HEK293 (cell line): ENCODE data around the gene MMAB.
A peak's percentile ranks its signal among the peaks of the same experiment; 100 is the strongest.

ENCODE experiments used
- CTCF ChIA-PET: fragments of 350-600 bp; formaldehyde crosslinking; extraction: SDS; loops from one replicate; lab custom pipeline; 2021; ENCODE audit warnings: antibody characterized with exemption; lab: Yijun Ruan, JAX
- POLR2A ChIA-PET: fragments of 300-600 bp; formaldehyde crosslinking; extraction: SDS; loops from one replicate; lab custom pipeline; 2020; ENCODE audit warnings: antibody characterized with exemption, inconsistent platforms; lab: Yijun Ruan, JAX
- H3K27ac ChIP-seq: fragments of 200-500 bp; sonication (Bioruptor generic); 2 replicates; pipeline ENCODE4 v1.5.1; 2014; ENCODE audit warnings: low read depth, low read length, control low read depth, inconsistent platforms; ENCODE audit errors: extremely low read depth
- H3K36me3 ChIP-seq, 2 experiments: fragments of 200-500 bp in 1 of 2; sonication (Bioruptor generic) in 1 of 2; 1 replicate in 1 of 2; 2 replicates in 1 of 2; pipeline ENCODE4 v1.5.1; 2014 to 2017; ENCODE audit warnings: inconsistent platforms in 2 of 2, low read length in 2 of 2; ENCODE audit not compliant: control insufficient read depth in 2 of 2, insufficient read depth in 1 of 2
- H3K4me1 ChIP-seq: fragments of 200-500 bp; sonication (Bioruptor generic); 2 replicates; pipeline ENCODE4 v1.5.1; 2014; ENCODE audit warnings: mild to moderate bottlenecking, low read length, inconsistent platforms; ENCODE audit not compliant: control insufficient read depth, insufficient read depth
- H3K4me3 ChIP-seq: 2 replicates; pipeline ENCODE4 v1.5.1; 2011; ENCODE audit warnings: low read depth, mild to moderate bottlenecking, control low read depth, low read length, moderate library complexity
- H3K9me3 ChIP-seq: fragments of 200-500 bp; sonication (Bioruptor generic); 2 replicates; pipeline ENCODE4 v1.5.1; 2014; ENCODE audit warnings: low read depth, low read length, inconsistent platforms; ENCODE audit not compliant: control insufficient read depth, insufficient read depth
- GLIS1 ChIP-seq: fragments of 450-650 bp; formaldehyde crosslinking; IDR thresholded peaks from 2 replicates; pipeline ENCODE4 v1.5.1; 2016; ENCODE audit warnings: missing biosample characterization, missing genetic modification characterization
- SP3 ChIP-seq: fragments of 450-650 bp; formaldehyde crosslinking; IDR thresholded peaks from 2 replicates; pipeline ENCODE4 v1.5.1; 2016; ENCODE audit warnings: missing biosample characterization, missing genetic modification characterization
- ZBTB17 ChIP-seq: fragments of 450-650 bp; formaldehyde crosslinking; IDR thresholded peaks from 2 replicates; pipeline ENCODE4 v1.5.1; 2016; ENCODE audit warnings: missing biosample characterization, missing genetic modification characterization
- ZNF10 ChIP-seq: fragments of 450-650 bp; formaldehyde crosslinking; IDR thresholded peaks from 2 replicates; pipeline ENCODE4 v1.5.1; 2017; ENCODE audit warnings: missing biosample characterization, missing genetic modification characterization
- ZNF146 ChIP-seq: fragments of 450-650 bp; formaldehyde crosslinking; IDR thresholded peaks from 2 replicates; pipeline ENCODE4 v1.5.1; 2016; ENCODE audit warnings: missing biosample characterization, missing genetic modification characterization
- ZNF221 ChIP-seq: fragments of 450-650 bp; formaldehyde crosslinking; IDR thresholded peaks from 2 replicates; pipeline ENCODE4 v1.5.1; 2017; ENCODE audit warnings: missing biosample characterization, missing genetic modification characterization, borderline replicate concordance
- ZNF423 ChIP-seq: fragments of 450-650 bp; formaldehyde crosslinking; IDR thresholded peaks from 2 replicates; pipeline ENCODE4 v1.5.1; 2016; ENCODE audit warnings: missing biosample characterization, missing genetic modification characterization
- ZNF544 ChIP-seq: fragments of 450-650 bp; formaldehyde crosslinking; IDR thresholded peaks from 2 replicates; pipeline ENCODE4 v1.5.0; 2017; ENCODE audit warnings: missing biosample characterization, missing genetic modification characterization
- ZNF626 ChIP-seq: fragments of 450-650 bp; sonication (Bioruptor Pico); formaldehyde crosslinking; IDR thresholded peaks from 2 replicates; pipeline ENCODE4 v1.5.1; 2018; ENCODE audit warnings: missing biosample characterization, missing genetic modification characterization, inconsistent platforms
- ZNF658 ChIP-seq: fragments of 450-650 bp; formaldehyde crosslinking; IDR thresholded peaks from 2 replicates; pipeline ENCODE4; 2016; ENCODE audit warnings: missing biosample characterization, missing genetic modification characterization
- ZNF76 ChIP-seq: fragments of 450-650 bp; formaldehyde crosslinking; IDR thresholded peaks from 2 replicates; pipeline ENCODE4; 2016; ENCODE audit warnings: low read depth, missing biosample characterization, missing genetic modification characterization, borderline replicate concordance
- TF ChIP-seq, protein P1 (sequence below): fragments of 450-650 bp; formaldehyde crosslinking; IDR thresholded peaks from 2 replicates; pipeline ENCODE4 v1.5.1; 2016; ENCODE audit warnings: missing biosample characterization, missing genetic modification characterization
- TF ChIP-seq, protein P2 (sequence below): fragments of 450-650 bp; IDR thresholded peaks from 2 replicates; pipeline ENCODE4 v1.5.1; 2018; ENCODE audit warnings: missing biosample characterization, mild to moderate bottlenecking, missing genetic modification characterization
- TF ChIP-seq, protein P3 (sequence below): fragments of 450-650 bp; formaldehyde crosslinking; conservative IDR thresholded peaks from 2 replicates; pipeline ENCODE4 v1.5.1; 2016; ENCODE audit warnings: low read depth, missing biosample characterization, missing genetic modification characterization
- TF ChIP-seq, protein P4 (sequence below): fragments of 450-650 bp; formaldehyde crosslinking; IDR thresholded peaks from 2 replicates; pipeline ENCODE4 v1.5.1; 2016; ENCODE audit warnings: missing biosample characterization, missing genetic modification characterization
- TF ChIP-seq, protein P5 (sequence below): fragments of 450-650 bp; formaldehyde crosslinking; IDR thresholded peaks from 2 replicates; pipeline ENCODE4 v1.5.1; 2016; ENCODE audit warnings: missing biosample characterization, missing genetic modification characterization

The MMAB gene

DNA sequence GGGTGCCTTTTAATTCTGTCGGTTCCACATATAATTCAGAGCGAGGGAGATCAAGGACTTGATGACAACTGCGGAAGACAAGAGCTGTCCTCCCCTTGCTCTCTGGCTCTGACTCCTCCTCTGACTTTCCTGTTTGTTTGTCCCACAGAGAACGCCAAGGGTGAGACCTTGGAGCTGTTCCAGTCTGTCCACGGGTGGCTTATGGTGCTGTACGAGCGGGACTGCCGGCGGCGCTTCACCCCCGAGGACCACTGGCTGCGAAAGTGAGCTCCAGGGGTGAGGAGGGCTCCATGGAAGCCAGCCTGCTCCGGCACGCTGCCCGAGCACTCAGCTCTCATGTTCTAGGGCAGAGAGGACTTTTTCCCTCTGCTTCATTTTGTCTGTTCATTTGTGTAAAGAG lies 63.1 kb downstream of the MMAB start (continued):
- TF ChIP-seq, protein P1, sequence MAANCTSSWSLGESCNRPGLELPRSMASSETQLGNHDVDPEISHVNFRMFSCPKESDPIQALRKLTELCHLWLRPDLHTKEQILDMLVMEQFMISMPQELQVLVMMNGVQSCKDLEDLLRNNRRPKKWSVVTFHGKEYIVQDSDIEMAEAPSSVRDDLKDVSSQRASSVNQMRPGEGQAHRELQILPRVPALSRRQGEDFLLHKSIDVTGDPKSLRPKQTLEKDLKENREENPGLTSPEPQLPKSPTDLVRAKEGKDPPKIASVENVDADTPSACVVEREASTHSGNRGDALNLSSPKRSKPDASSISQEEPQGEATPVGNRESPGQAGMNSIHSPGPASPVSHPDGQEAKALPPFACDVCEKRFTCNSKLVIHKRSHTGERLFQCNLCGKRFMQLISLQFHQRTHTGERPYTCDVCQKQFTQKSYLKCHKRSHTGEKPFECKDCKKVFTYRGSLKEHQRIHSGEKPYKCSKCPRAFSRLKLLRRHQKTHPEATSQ (tag by site-specific recombination): no peak
- TF ChIP-seq, protein P2, sequence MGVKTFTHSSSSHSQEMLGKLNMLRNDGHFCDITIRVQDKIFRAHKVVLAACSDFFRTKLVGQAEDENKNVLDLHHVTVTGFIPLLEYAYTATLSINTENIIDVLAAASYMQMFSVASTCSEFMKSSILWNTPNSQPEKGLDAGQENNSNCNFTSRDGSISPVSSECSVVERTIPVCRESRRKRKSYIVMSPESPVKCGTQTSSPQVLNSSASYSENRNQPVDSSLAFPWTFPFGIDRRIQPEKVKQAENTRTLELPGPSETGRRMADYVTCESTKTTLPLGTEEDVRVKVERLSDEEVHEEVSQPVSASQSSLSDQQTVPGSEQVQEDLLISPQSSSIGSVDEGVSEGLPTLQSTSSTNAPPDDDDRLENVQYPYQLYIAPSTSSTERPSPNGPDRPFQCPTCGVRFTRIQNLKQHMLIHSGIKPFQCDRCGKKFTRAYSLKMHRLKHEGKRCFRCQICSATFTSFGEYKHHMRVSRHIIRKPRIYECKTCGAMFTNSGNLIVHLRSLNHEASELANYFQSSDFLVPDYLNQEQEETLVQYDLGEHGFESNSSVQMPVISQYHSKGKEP (tag by site-specific recombination): no peak
- TF ChIP-seq, protein P3, sequence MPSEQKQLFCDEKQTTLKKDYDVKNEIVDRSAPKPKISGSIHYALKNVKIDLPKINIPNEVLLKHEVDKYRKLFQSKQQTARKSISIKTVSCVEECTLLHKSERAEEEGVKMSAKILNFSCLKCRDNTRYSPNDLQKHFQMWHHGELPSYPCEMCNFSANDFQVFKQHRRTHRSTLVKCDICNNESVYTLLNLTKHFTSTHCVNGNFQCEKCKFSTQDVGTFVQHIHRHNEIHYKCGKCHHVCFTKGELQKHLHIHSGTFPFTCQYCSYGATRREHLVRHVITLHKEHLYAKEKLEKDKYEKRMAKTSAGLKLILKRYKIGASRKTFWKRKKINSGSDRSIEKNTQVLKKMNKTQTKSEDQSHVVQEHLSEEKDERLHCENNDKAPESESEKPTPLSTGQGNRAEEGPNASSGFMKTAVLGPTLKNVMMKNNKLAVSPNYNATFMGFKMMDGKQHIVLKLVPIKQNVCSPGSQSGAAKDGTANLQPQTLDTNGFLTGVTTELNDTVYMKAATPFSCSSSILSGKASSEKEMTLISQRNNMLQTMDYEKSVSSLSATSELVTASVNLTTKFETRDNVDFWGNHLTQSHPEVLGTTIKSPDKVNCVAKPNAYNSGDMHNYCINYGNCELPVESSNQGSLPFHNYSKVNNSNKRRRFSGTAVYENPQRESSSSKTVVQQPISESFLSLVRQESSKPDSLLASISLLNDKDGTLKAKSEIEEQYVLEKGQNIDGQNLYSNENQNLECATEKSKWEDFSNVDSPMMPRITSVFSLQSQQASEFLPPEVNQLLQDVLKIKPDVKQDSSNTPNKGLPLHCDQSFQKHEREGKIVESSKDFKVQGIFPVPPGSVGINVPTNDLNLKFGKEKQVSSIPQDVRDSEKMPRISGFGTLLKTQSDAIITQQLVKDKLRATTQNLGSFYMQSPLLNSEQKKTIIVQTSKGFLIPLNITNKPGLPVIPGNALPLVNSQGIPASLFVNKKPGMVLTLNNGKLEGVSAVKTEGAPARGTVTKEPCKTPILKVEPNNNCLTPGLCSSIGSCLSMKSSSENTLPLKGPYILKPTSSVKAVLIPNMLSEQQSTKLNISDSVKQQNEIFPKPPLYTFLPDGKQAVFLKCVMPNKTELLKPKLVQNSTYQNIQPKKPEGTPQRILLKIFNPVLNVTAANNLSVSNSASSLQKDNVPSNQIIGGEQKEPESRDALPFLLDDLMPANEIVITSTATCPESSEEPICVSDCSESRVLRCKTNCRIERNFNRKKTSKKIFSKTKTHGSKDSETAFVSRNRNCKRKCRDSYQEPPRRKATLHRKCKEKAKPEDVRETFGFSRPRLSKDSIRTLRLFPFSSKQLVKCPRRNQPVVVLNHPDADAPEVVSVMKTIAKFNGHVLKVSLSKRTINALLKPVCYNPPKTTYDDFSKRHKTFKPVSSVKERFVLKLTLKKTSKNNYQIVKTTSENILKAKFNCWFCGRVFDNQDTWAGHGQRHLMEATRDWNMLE (tag by site-specific recombination): no peak
- TF ChIP-seq ZNF146 (tag by site-specific recombination): no peak
- TF ChIP-seq ZNF626 (tag by site-specific recombination): no peak
- no peak for TF ChIP-seq ZNF10 (tag by site-specific recombination)
- TF ChIP-seq, protein P4, sequence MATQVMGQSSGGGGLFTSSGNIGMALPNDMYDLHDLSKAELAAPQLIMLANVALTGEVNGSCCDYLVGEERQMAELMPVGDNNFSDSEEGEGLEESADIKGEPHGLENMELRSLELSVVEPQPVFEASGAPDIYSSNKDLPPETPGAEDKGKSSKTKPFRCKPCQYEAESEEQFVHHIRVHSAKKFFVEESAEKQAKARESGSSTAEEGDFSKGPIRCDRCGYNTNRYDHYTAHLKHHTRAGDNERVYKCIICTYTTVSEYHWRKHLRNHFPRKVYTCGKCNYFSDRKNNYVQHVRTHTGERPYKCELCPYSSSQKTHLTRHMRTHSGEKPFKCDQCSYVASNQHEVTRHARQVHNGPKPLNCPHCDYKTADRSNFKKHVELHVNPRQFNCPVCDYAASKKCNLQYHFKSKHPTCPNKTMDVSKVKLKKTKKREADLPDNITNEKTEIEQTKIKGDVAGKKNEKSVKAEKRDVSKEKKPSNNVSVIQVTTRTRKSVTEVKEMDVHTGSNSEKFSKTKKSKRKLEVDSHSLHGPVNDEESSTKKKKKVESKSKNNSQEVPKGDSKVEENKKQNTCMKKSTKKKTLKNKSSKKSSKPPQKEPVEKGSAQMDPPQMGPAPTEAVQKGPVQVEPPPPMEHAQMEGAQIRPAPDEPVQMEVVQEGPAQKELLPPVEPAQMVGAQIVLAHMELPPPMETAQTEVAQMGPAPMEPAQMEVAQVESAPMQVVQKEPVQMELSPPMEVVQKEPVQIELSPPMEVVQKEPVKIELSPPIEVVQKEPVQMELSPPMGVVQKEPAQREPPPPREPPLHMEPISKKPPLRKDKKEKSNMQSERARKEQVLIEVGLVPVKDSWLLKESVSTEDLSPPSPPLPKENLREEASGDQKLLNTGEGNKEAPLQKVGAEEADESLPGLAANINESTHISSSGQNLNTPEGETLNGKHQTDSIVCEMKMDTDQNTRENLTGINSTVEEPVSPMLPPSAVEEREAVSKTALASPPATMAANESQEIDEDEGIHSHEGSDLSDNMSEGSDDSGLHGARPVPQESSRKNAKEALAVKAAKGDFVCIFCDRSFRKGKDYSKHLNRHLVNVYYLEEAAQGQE (tag by site-specific recombination): no peak
- no peak for TF ChIP-seq SP3
- TF ChIP-seq ZNF76 (tag by site-specific recombination): no peak
- no peak for TF ChIP-seq ZNF423 (tag by site-specific recombination)
- TF ChIP-seq ZNF658 (tag by site-specific recombination): no peak
- TF ChIP-seq, all 188 proteins: peak for 0

DNA sequence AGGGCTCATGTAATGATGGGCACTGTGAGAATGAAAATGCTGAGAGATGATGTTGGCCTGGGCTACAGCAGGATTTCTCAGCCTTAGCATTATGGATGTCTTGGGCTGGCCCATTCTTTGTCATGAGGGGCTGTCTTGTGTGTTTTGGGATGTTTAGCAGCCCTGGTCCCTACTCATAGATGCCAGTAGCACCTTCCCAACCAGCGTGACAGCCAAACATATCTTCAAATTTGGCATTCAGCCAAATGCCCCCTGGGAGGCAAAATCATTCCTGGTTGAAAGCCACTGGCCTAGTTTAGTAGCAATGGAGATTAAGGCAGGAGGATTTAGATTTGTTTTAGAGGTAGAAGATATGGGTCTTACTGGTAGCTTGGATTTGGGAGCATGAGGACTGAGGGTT lies 69.2 kb downstream of the MMAB start:
- CTCF ChIA-PET: interaction anchor here (0.7 to 1.4 kb wide), 4 partner anchors 14 to 76 kb away, joined by 3 to 4 read pairs (median 4); no protein-coding TSS in a partner anchor
- Histone ChIP-seq H3K36me3 (peaks cover 26 to 90% of the 10 kb centered on the region in 2 experiments), H3K27ac (no peak overlapping the region), H3K4me3 (no peak overlapping the region), H3K4me1 (no peaks in the 10 kb centered on the region), H3K9me3 (no peaks in the 10 kb centered on the region)
- POLR2A ChIA-PET: interaction anchor here (0.6 kb wide), 1 partner anchor 387 kb away, joined by 3 read pairs; no protein-coding TSS in a partner anchor
- TF ChIP-seq ZBTB17 (tag by site-specific recombination) (no peak), ZNF221 (tag by site-specific recombination) (no peak), ZNF544 (tag by site-specific recombination) (0 out of 2 replicates have a peak, but pooled peaks have one; percentile 32), GLIS1 (tag by site-specific recombination) (peak; percentile 77)
- TF ChIP-seq, protein P5, sequence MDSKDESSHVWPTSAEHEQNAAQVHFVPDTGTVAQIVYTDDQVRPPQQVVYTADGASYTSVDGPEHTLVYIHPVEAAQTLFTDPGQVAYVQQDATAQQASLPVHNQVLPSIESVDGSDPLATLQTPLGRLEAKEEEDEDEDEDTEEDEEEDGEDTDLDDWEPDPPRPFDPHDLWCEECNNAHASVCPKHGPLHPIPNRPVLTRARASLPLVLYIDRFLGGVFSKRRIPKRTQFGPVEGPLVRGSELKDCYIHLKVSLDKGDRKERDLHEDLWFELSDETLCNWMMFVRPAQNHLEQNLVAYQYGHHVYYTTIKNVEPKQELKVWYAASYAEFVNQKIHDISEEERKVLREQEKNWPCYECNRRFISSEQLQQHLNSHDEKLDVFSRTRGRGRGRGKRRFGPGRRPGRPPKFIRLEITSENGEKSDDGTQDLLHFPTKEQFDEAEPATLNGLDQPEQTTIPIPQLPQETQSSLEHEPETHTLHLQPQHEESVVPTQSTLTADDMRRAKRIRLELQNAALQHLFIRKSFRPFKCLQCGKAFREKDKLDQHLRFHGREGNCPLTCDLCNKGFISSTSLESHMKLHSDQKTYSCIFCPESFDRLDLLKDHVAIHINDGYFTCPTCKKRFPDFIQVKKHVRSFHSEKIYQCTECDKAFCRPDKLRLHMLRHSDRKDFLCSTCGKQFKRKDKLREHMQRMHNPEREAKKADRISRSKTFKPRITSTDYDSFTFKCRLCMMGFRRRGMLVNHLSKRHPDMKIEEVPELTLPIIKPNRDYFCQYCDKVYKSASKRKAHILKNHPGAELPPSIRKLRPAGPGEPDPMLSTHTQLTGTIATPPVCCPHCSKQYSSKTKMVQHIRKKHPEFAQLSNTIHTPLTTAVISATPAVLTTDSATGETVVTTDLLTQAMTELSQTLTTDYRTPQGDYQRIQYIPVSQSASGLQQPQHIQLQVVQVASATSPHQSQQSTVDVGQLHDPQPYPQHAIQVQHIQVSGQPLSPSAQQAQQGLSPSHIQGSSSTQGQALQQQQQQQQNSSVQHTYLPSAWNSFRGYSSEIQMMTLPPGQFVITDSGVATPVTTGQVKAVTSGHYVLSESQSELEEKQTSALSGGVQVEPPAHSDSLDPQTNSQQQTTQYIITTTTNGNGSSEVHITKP (tag by site-specific recombination): peak; percentile 95
